RWPE2 (cell line): ENCODE results near the gene PKD1.

ENCODE experiments used
- ATAC-seq: fragments of 200-7000 bp; cut with Tn5 transposase; 3 replicates; pipeline ENCODE4 v1.9.1; 2021; ENCODE audit warnings: low read depth
- DNase-seq: peaks from one replicate; pipeline ENCODE4 v3.0.0-alpha.2; 2020; ENCODE audit warnings: low spot score
- H3K27ac ChIP-seq: fragments of 450-650 bp; 2 replicates; pipeline ENCODE4 v1.5.1; 2017; ENCODE audit warnings: mild to moderate bottlenecking; ENCODE audit not compliant: poor library complexity, severe bottlenecking
- H3K27me3 ChIP-seq: fragments of 250-450 bp; sonication (Bioruptor Pico); 2 replicates; pipeline ENCODE4 v1.5.1; 2021; ENCODE audit warnings: mild to moderate bottlenecking, moderate library complexity; ENCODE audit not compliant: insufficient read depth, poor library complexity, severe bottlenecking
- H3K36me3 ChIP-seq: fragments of 250-450 bp; sonication (Bioruptor Pico); 2 replicates; pipeline ENCODE4 v1.5.1; 2020; ENCODE audit warnings: low read depth, mild to moderate bottlenecking, moderate library complexity
- H3K4me1 ChIP-seq: fragments of 250-450 bp; sonication (Bioruptor Pico); 2 replicates; pipeline ENCODE4 v1.5.1; 2021; ENCODE audit warnings: mild to moderate bottlenecking, moderate library complexity; ENCODE audit not compliant: insufficient read depth, poor library complexity, severe bottlenecking
- H3K4me3 ChIP-seq: fragments of 250-450 bp; sonication (Bioruptor Pico); 2 replicates; pipeline ENCODE4 v1.5.1; 2021; ENCODE audit warnings: mild to moderate bottlenecking, moderate library complexity; ENCODE audit not compliant: severe bottlenecking
- H3K9me3 ChIP-seq: fragments of 250-450 bp; sonication (Bioruptor Pico); 2 replicates; pipeline ENCODE4 v1.5.1; 2021; ENCODE audit warnings: mild to moderate bottlenecking, moderate library complexity; ENCODE audit not compliant: severe bottlenecking
- TF ChIP-seq, protein P1 (sequence below): fragments of 450-650 bp; IDR thresholded peaks from one replicate; pipeline ENCODE4 v1.5.1; 2017; ENCODE audit warnings: mild to moderate bottlenecking, moderate library complexity; ENCODE audit not compliant: poor library complexity, severe bottlenecking

The PKD1 gene

DNA sequence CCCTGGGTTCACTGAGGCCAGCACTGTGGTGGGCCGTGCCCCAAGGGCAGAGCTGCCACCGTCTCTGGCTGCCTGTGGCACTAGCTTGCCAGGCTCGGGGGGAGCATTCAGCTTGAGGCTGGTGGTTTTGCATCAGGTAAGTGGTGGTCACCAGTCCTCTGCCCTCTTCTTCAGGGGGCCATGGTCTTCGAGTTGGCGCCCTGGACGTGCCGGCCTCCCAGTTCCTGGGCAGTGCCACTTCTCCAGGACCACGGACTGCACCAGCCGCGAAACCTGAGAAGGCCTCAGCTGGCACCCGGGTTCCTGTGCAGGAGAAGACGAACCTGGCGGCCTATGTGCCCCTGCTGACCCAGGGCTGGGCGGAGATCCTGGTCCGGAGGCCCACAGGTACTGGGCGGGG is 55.7 kb downstream of the PKD1 start:
- Histone ChIP-seq H3K9me3 (no peaks in the 10 kb centered on the region), H3K27ac (no peak overlapping the region), H3K27me3 (no peaks in the 10 kb centered on the region), H3K4me1 (peaks cover 6% of the 10 kb centered on the region), H3K4me3 (no peak overlapping the region), H3K36me3 (peaks cover 26% of the 10 kb centered on the region)
- TF ChIP-seq, protein P1, sequence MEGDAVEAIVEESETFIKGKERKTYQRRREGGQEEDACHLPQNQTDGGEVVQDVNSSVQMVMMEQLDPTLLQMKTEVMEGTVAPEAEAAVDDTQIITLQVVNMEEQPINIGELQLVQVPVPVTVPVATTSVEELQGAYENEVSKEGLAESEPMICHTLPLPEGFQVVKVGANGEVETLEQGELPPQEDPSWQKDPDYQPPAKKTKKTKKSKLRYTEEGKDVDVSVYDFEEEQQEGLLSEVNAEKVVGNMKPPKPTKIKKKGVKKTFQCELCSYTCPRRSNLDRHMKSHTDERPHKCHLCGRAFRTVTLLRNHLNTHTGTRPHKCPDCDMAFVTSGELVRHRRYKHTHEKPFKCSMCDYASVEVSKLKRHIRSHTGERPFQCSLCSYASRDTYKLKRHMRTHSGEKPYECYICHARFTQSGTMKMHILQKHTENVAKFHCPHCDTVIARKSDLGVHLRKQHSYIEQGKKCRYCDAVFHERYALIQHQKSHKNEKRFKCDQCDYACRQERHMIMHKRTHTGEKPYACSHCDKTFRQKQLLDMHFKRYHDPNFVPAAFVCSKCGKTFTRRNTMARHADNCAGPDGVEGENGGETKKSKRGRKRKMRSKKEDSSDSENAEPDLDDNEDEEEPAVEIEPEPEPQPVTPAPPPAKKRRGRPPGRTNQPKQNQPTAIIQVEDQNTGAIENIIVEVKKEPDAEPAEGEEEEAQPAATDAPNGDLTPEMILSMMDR, result no peak
- DNase-seq, result no peak
- ATAC-seq, result no peak

DNA sequence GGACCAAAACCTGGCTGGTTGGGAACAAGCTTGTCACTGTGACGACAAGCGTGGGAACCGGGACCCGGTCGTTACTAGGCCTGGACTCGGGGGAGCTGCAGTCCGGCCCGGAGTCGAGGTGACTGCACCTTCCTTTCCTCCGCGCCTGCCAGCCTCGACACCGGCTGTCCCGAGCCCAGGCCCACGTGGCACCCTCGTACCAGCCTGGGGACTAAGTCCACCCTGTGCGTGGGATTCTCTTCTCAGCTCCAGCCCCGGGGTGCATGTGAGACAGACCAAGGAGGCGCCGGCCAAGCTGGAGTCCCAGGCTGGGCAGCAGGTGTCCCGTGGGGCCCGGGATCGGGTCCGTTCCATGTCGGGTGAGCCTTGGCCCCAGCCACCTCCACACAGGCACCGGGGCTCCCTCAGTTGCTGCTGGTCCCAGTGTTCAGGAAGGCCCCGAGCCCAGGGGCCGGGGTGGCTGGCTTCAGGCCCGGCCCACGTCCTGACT is 56.3 kb downstream of the PKD1 start:
- Histone ChIP-seq H3K36me3 (peaks cover 25% of the 10 kb centered on the region), H3K27me3 (no peaks in the 10 kb centered on the region), H3K9me3 (no peaks in the 10 kb centered on the region), H3K4me3 (no peak overlapping the region), H3K27ac (no peak overlapping the region), H3K4me1 (peaks cover 6% of the 10 kb centered on the region)
- TF ChIP-seq, protein P1, result no peak
- DNase-seq, result no peak
- ATAC-seq, result no peak

DNA sequence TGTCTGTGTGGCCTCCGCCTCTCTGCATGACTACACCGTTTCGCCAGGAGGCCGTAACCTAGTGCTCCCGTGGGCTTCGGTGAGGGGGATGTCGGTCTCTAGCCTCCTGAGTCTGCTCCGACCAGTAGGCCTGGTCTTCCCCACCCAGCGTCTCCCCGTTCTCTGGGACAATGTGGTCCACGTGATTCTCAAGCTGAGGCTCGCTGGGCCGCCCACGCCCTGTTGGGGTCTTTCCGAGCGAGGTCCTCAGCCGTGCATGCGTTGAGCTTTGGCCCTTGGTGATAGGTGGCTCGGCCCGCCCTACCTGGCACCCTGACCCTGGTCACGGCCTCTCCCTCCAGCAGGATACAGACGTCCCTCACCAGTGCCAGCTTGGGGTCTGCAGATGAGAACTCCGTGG is 57.0 kb downstream of the PKD1 start:
- ATAC-seq (no peak), DNase-seq (no peak)
- no peaks in the 10 kb centered on the region for H3K27me3 ChIP-seq
- H3K9me3 ChIP-seq, result no peaks in the 10 kb centered on the region
- TF ChIP-seq, protein P1, result no peak
- no peak overlapping the region for H3K27ac ChIP-seq
- H3K36me3 ChIP-seq, result peaks cover 18% of the 10 kb centered on the region
- no peak overlapping the region for H3K4me3 ChIP-seq
- peaks cover 6% of the 10 kb centered on the region for H3K4me1 ChIP-seq

DNA sequence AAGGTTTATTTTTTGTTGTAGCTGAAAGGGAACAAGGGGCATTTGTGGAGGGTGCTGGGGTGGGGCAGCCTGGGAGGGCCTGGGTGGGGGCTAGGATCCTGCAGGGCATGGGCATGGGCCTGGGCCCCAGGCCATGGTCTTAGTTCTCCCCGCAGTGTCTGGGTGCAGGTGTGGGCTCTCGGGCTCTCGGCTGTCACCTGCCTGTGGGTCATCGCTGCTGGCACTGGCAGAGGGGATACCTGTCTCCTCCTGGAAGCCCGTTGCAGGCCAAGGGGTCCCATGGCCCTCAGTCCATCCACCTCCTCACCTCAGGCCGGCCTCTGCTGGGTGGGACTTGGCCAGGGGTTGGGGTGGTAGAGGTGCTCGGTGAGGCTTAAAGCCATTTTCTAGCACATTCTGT is 57.6 kb downstream of the PKD1 start:
- DNase-seq (no peak), ATAC-seq (no peak)
- no peaks in the 10 kb centered on the region for H3K9me3 ChIP-seq
- H3K27ac ChIP-seq, result no peak overlapping the region
- TF ChIP-seq, protein P1, result no peak
- no peak overlapping the region for H3K4me3 ChIP-seq
- H3K36me3 ChIP-seq, result peaks cover 15% of the 10 kb centered on the region
- H3K27me3 ChIP-seq, result no peaks in the 10 kb centered on the region
- peaks cover 6% of the 10 kb centered on the region for H3K4me1 ChIP-seq

DNA sequence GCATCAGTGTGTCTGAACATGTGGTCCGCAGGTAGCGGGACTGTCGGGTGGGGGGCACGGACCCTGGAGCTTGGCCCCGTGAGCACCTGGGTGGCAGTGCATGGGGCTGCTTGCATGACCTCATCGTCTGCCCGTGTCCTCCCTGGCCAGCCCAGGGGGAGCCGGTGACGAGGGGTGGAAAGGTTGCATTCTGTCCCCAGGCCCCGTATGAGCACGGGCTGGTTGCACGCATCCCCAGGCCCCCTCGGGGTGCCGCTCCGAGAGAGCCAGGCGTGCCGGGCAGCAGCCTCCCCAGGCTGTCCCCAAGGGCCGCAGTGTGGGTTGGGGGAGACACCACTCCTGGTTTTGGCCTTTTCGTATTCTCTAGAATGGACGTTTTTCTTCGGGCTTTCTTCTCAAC is 58.0 kb downstream of the PKD1 start:
- Histone ChIP-seq H3K9me3 (no peaks in the 10 kb centered on the region), H3K4me3 (no peak overlapping the region), H3K4me1 (peaks cover 6% of the 10 kb centered on the region), H3K27me3 (no peaks in the 10 kb centered on the region), H3K36me3 (peaks cover 16% of the 10 kb centered on the region), H3K27ac (no peak overlapping the region)
- ATAC-seq, result no peak
- DNase-seq, result no peak
- TF ChIP-seq, protein P1, result no peak
